ENCODE results near the gene ASCC3.

Gene ASCC3

GRCh38 chr6:100721256-100721655 lies 159.9 kb downstream of the ASCC3 start:
- no peak for DNase-seq

DNA sequence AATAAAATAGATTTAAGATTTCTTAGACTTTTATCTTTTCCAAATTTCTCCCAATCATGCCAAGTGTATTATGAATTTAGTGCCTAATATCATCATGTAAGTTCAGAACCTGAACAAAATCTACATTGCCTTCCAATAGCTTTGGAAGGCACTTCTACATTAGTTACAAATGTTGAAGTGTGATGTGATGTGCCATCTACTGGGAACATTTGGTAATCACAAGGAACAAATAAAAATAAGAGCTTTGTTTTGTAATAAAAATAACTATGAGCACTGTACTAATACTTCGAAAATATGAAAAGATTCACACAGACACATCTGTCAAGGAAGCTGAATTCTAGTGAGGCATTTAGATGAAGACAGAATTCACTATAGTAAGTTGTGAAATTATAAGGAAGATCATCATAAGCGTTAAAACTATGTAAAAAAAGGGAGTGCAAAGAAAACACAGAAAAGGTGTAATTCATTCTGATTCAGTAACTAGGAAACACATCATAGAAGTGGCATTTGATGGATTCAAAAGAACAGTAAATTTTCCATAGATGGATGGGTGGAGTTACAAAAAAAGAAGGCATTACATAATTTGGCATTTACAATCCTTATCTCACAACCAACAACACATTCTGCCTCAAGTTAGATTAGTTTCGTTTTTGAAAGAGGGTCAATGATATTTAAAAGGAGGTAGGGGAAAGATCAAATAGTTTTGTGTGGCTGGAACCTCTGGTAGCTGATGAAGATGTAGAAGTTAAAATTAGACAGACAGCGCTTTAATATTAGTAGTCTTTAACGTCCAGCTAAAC lies 161.0 kb downstream of the ASCC3 start:
- no peak for DNase-seq

GRCh38 chr6:100712997-100713396 lies 168.1 kb downstream of the ASCC3 start:
- no peak for DNase-seq

DNA sequence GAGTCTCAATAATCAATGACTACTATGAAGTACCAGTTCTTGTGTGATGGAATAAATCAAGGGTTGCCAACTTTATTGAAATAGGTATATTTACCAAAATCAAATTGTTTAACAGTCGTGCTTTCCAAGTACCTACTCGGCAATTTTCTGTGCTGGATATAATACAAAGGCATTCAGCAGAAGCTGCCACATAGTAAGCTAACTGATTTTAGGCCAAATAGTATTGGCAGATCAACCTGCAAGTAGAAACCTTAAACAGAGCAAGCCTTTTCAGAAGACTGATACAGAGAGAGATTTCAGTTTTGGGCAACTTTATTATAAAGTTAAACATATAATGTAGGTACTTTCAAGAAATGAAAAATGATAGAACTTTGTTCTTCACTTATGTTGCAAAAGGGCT lies 174.6 kb downstream of the ASCC3 start:
- DNase-seq = no peak

DNA sequence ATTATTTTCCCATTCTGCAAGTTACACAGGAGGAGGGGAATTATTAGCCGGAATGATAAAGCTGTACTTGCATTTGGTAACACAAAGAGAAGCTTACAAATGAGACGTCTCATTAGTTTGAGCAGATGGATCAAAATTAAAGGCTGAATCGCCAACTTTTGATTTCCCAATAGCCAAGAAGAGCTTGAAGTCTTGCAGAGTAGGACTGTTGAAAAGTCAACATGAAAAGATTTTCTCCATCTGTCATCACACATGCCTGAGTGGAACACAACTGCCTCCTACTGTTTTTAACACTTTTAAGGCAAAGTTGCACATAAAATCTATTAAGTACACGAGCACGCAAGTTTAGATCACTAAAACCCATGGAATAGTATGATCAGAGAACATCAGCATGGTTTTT lies 176.2 kb downstream of the ASCC3 start:
- DNase-seq = no peak

DNA sequence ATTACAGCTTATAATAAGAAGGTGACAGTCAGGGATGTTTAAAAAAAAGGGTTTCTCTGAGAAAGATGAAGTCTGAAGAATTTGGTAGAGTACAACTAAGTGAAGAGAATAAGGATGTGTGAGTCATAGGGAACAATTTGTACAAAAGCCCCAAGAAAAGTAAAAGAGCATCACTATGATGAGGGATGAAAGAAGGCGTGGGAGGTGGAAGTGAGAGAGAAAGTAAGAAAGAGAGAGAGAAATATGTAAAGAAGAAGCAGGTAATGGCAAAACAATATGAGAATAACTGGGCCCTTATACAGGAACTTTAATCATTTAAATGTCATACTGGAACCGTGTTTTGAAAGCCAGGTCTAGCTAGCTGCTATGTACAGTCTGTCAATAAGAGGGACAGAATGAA lies 179.4 kb downstream of the ASCC3 start:
- DNase-seq = no peak

GRCh38 chr6:100700009-100700408 lies 181.1 kb downstream of the ASCC3 start:
- no peak for DNase-seq

- DNase-seq = no peak
Measured at GRCh38 chr6:100695445-100695844, 185.7 kb downstream of the ASCC3 start.

GRCh38 chr6:100693249-100693927 lies 187.7 kb downstream of the ASCC3 start:
- DNase-seq = no peak

- no peak for DNase-seq
Measured at GRCh38 chr6:100691972-100692371, 189.2 kb downstream of the ASCC3 start.

- no peak for DNase-seq
Measured at GRCh38 chr6:100686216-100686615, 194.9 kb downstream of the ASCC3 start.

- no peak for DNase-seq
Measured at GRCh38 chr6:100685747-100686146, 195.4 kb downstream of the ASCC3 start.

DNA sequence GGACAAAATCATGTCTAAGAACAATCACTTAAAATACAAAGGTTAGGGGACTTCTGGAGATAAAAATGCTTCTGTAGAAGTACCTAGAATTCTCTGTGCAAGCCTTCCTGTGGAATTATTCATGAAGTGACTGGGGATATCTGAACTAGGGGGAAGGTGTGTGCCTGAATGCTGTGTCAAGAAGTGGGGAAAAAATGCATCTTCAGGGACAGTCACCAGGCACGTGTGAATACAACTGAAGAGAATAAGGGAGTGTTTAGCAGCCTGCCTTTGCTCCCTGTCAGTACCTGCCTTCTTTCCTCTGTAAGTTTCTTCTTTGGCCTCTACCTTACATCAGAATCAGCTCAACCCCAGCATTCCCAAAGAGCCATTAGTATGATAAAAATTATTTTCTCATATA lies 201.0 kb downstream of the ASCC3 start:
- no peak for DNase-seq

- DNase-seq = no peak
Measured at GRCh38 chr6:100678027-100678426, 203.1 kb downstream of the ASCC3 start.

DNA sequence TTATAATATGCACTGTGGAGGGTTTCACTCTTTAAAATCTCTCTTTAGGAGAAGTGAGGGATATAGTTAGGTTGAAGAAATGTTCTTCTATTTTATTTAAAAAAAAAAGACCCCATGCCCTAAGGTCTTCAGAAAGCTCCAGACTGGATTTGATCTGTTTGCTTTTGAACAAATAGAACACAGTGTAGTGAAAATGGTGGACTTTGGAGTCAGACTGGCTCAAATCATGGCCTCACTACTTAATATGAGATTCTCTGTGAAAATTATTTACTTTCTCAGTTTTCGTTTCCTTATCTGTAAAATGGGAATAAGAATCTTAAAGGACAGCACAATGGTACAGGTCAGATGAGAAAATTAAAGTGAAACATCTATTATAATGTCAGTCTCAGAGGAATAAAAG lies 203.9 kb downstream of the ASCC3 start:
- DNase-seq = no peak

- DNase-seq = no peak
Measured at GRCh38 chr6:100673641-100674040, 207.5 kb downstream of the ASCC3 start.

GRCh38 chr6:100671740-100672139 lies 209.4 kb downstream of the ASCC3 start:
- no peak for DNase-seq

DNA sequence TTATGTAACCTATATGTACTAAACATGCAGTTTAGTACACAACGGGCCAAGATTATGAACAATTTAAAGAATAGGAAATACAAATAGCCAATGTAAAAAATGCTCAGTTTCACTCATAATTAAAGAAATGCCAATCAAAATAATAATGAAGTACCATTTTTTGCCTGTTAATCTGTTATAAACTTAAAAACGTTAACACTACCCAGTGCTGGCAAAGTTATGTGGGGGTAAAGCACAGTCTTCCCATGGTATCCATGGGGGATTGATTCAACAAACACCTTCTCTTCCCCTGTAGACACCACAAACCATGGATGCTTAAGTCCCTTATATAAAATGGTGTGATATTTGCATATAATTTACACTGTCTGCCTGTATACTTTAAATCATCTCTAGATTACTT lies 211.1 kb downstream of the ASCC3 start:
- no peak for DNase-seq

DNA sequence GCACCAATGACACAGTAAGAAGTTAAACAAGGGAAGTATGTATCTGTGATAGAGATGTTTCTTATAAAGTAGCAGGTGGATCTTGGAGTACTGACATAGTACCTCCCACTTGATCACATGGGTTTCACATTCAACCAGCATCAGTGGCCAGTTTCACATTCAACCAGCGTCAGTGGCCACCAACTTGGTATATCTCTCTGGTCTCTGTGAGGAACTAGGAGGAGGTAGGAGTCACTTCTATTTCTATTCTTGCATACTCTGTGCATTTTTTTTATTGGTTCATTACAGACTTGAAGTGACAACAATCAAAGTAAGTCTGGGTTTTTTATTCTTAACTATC lies 216.1 kb downstream of the ASCC3 start:
- DNase-seq = no peak

DNA sequence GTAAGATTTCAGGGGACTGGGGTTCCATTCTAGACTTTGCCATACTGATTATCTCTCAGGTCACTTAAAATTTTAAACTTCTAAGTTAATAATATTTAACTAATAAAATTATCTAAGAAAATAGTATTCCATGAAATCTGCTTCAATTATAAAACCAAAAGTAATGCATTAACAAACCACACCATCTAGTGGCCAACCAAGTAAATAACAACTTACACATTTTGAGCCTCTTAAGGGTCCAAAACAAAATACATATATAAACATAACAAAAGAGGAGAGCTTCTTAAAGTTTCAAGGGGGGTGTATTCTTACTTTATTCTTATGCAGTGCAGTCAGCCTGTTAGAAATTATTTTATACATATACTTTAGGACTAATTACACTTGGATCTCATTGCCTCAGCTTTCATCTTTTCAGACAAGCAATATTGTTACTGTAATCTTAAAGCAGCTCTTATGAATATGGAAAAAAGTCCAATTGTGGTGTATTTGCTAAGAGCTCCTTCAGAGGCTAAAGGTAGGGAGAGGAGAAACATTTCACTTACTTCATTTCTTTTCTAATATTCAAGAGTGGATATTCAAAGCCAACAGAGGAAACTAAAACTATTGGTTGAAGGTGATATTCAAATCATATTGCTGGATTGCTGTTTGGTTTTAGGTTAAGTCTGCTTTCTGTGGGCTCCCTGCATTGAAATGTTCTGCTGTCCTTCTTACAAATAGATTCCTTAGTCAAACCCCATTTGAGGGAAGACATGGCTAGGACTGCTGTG lies 216.7 kb downstream of the ASCC3 start:
- no peak for DNase-seq

DNA sequence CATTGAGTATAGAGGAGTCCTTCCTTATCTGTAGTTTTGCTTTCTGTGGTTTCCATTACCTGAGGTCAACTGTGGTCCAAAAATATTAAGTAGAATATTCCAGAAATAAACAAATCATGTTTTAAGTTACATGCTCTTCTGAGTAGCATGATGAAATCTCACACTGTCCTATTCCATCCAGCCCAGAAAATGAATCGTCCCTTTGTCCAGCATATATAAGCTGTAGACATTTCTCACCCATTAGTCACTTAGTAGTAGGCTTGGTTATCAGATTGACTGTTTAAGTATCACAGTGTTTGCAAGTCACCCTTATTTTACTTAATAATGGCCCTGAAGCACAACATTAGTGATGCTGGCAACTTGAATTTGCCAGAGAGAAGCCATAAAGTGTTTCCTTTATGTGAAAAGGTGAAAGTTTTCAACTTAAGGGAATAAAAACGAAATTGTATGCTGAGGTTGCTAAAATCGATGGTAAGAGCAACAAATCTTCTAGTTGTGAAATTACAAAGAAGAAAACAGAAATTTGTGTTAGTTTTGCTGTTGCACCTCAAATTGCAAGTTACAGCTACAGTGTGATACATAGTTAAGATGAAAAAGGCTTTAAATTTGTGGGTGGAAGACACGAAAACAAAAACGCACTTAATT lies 217.8 kb downstream of the ASCC3 start:
- DNase-seq = no peak

GRCh38 chr6:100662264-100662663 lies 218.9 kb downstream of the ASCC3 start:
- no peak for DNase-seq

- no peak for DNase-seq
Measured at GRCh38 chr6:100658486-100658885, 222.6 kb downstream of the ASCC3 start.

Measured in NCI-H524 treated with DMSO at 0.1 percent for 48 hours (cell line).